ENCODE data around the gene MAD1L1. TPM values are rescaled to one million over a fixed set of nuclear protein-coding genes. Genes with fewer than 3 reads are reported as not detected.

MAD1L1 gene
- total RNA-seq, 4 donors from 2014 or later = 8.0 to 52.7 (median 26.7) TPM

GRCh38 chr7:1990001-1990670 is 242.6 kb downstream of the MAD1L1 start:
- in situ Hi-C loops (cut with MboI; ENCODE audit: low pct_ligation_motif_present in 1 of 4, low pct_unique_long_range_greater_than_20kb in 1 of 4, low sequenced_read_pairs in 3 of 4) = no loop called here

DNA sequence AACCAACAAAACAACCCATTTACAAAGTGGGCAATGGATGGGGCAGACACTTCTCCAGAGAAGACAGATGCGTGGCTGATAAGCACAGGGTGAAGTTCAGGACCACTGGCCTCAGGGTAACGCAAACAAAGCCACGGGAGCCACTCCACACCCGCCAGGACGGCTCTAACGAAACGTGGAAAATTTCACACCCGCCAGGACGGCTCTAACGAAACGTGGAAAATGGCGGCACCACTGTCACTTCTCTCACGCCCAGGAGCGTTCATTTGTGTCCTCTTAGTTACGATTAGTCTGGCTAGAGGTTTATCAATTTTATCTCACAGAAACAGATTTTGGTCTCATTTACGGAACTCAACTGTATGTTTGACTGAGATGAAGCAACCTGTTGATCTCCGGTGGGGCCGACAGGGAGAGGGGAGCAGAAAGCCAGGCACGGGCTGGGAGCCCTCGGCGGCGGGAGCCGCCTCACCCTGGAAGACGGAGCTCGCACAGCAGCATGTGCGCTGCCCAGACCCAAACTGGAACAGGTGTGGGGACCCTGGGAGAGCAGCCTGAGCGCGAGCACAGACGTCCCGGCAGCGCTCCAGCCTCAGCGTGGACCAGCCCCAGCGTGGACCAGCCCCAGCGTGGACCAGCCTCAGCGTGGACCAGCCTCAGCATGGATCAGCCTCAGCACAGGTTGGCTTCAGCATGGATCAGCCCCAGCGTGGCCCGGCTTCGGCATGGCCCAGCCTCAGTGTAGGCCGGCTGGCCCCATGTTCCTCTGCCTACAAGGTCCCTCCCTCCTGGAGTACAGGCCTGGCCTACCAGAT is 243.5 kb downstream of the MAD1L1 start:
- Histone ChIP-seq H3K9me3 (no peaks in the 10 kb centered on the region), H3K27me3 (no peaks in the 10 kb centered on the region), H3K4me3 (no peak overlapping the region), H3K27ac (no peak overlapping the region), H3K4me1 (no peaks in the 10 kb centered on the region), H3K36me3 (no peaks in the 10 kb centered on the region)
- DNase-seq = no peak
- in situ Hi-C loops (cut with MboI; ENCODE audit: low pct_ligation_motif_present in 1 of 4, low pct_unique_long_range_greater_than_20kb in 1 of 4, low sequenced_read_pairs in 3 of 4) = no loop called here
- TF ChIP-seq POLR2AphosphoS5 (IDR thresholded peaks at IDR 0.05) (no peak), EP300 (IDR thresholded peaks at IDR 0.05; ENCODE audit: low read depth) (no peak), POLR2A (IDR thresholded peaks at IDR 0.05) (no peak)
- TF ChIP-seq, protein P1, sequence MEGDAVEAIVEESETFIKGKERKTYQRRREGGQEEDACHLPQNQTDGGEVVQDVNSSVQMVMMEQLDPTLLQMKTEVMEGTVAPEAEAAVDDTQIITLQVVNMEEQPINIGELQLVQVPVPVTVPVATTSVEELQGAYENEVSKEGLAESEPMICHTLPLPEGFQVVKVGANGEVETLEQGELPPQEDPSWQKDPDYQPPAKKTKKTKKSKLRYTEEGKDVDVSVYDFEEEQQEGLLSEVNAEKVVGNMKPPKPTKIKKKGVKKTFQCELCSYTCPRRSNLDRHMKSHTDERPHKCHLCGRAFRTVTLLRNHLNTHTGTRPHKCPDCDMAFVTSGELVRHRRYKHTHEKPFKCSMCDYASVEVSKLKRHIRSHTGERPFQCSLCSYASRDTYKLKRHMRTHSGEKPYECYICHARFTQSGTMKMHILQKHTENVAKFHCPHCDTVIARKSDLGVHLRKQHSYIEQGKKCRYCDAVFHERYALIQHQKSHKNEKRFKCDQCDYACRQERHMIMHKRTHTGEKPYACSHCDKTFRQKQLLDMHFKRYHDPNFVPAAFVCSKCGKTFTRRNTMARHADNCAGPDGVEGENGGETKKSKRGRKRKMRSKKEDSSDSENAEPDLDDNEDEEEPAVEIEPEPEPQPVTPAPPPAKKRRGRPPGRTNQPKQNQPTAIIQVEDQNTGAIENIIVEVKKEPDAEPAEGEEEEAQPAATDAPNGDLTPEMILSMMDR (IDR thresholded peaks at IDR 0.05) = no peak
- intact Hi-C loops (cut with DNase I; ENCODE audit: low total_unique reads) = no loop called here
- WGBS, 2 donors (ENCODE audit: low coverage in 1 of 2) = 96 to 100% methylated on average over 7 to 39 of the region's 39 CpGs

More at GRCh38 chr7:1990001-1990670, 242.6 kb downstream of the MAD1L1 start:
- intact Hi-C loops (cut with DNase I; ENCODE audit: low total_unique reads) = no loop called here
- H3K36me3 ChIP-seq = no peaks in the 10 kb centered on the region
- H3K4me3 ChIP-seq = no peak overlapping the region
- no peak for DNase-seq
- no peaks in the 10 kb centered on the region for H3K4me1 ChIP-seq
- WGBS, 2 donors (ENCODE audit: low coverage in 1 of 2) = 92% methylated on average over 21 of the region's 24 CpGs; no CpG with 5 or more reads in 1 of the 2 donors
- no peak for TF ChIP-seq POLR2AphosphoS5 (IDR thresholded peaks at IDR 0.05)
- TF ChIP-seq, protein P1 (IDR thresholded peaks at IDR 0.05) = no peak
- no peak for TF ChIP-seq POLR2A (IDR thresholded peaks at IDR 0.05)
- TF ChIP-seq EP300 (IDR thresholded peaks at IDR 0.05; ENCODE audit: low read depth) = no peak
- H3K27ac ChIP-seq = no peak overlapping the region
- no peaks in the 10 kb centered on the region for H3K9me3 ChIP-seq
- no peaks in the 10 kb centered on the region for H3K27me3 ChIP-seq

DNA sequence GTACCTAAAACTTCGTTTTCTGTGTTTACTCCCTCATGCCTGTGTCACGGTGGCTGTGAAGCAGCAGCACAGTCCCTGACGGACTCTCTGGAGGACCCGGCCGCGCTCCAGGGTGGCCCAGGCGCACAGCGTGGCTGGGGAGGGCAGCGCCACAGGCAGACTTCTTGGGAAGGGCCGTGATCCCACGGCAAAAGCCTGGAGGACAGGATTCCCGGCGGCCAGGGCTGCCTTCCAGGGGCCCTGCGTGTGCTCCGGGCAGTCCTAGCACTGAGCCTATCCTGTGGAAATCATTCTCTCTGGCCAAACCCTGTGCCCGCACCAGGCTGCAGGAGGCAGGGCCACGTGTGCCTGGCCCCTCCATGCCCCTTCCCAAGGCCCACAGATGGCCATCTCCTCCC is 244.2 kb downstream of the MAD1L1 start:
- Histone ChIP-seq H3K9me3 (no peaks in the 10 kb centered on the region), H3K4me1 (no peaks in the 10 kb centered on the region), H3K27ac (no peak overlapping the region), H3K27me3 (no peaks in the 10 kb centered on the region), H3K36me3 (no peaks in the 10 kb centered on the region), H3K4me3 (no peak overlapping the region)
- 97% methylated on average over 15 of the region's 17 CpGs; no CpG with 5 or more reads in 1 of the 2 donors for WGBS, 2 donors (ENCODE audit: low coverage in 1 of 2)
- TF ChIP-seq POLR2A (IDR thresholded peaks at IDR 0.05) = no peak
- TF ChIP-seq POLR2AphosphoS5 (IDR thresholded peaks at IDR 0.05) = no peak
- TF ChIP-seq, protein P1 (IDR thresholded peaks at IDR 0.05) = no peak
- TF ChIP-seq EP300 (IDR thresholded peaks at IDR 0.05; ENCODE audit: low read depth) = no peak
- in situ Hi-C loops (cut with MboI; ENCODE audit: low pct_ligation_motif_present in 1 of 4, low pct_unique_long_range_greater_than_20kb in 1 of 4, low sequenced_read_pairs in 3 of 4) = no loop called here
- DNase-seq = no peak
- intact Hi-C loops (cut with DNase I; ENCODE audit: low total_unique reads) = no loop called here
